Stomach (tissue), 19 donors: Measurements from ENCODE around the gene ART1. TPM values are rescaled to one million over a fixed set of nuclear protein-coding genes. Genes with fewer than 3 reads are reported as not detected.
"Not testable (repeated sequence)": the region's sequence is repeated elsewhere in the genome, so short reads cannot be mapped to it uniquely, and the experiment has no call there.

ENCODE experiments used
- DNase-seq, 2 donors: peaks; one replicate each; pipeline versions ENCODE4 v3.0.0 to v3.0.0-alpha.2; 2013 to 2019
- H3K27ac ChIP-seq, 5 donors: fragments of 200-600 bp in 4 of 5; sonication (generic) in 4 of 5; one replicate each; pipeline ENCODE4 v1.5.1; 2013 to 2019; ENCODE audit warnings: mild to moderate bottlenecking in 1 of 5, moderate library complexity in 1 of 5
- H3K27me3 ChIP-seq, 3 donors: fragments of 200-600 bp; sonication (generic); one replicate each; pipeline ENCODE4 v1.5.1; 2017 to 2019; ENCODE audit warnings: mixed run types in 1 of 3
- H3K36me3 ChIP-seq, 4 donors: fragments of 200-600 bp; sonication (generic); 1 replicate in 3 of 4; 2 replicates in 1 of 4; pipeline ENCODE4 v1.5.1; 2016 to 2019
- H3K4me1 ChIP-seq, 4 donors: fragments of 200-600 bp; sonication (generic); one replicate each; pipeline ENCODE4 v1.5.1; 2016 to 2019
- H3K4me3 ChIP-seq, 4 donors: fragments of 200-600 bp; sonication (generic) in 3 of 4; one replicate each; pipeline ENCODE4 v1.5.1; 2016 to 2019; ENCODE audit warnings: mild to moderate bottlenecking in 1 of 4
- H3K9me3 ChIP-seq, 4 donors: fragments of 200-600 bp; sonication (generic); one replicate each; pipeline ENCODE4 v1.5.1; 2016 to 2019
- EP300 ChIP-seq: sonication (generic); formaldehyde crosslinking; IDR thresholded peaks from one replicate; pipeline ENCODE4 v1.6.1; 2017; ENCODE audit warnings: antibody characterized with exemption
- POLR2A ChIP-seq, 4 donors: fragments of 450-650 bp; IDR thresholded peaks; one replicate each; pipeline ENCODE4 v1.6.1; 2016; ENCODE audit warnings: antibody characterized with exemption in 4 of 4, control low read depth in 2 of 4, mild to moderate bottlenecking in 1 of 4, moderate library complexity in 1 of 4
- POLR2AphosphoS5 ChIP-seq, 3 donors: sonication (generic); formaldehyde crosslinking; IDR thresholded peaks; one replicate each; pipeline ENCODE4 v1.6.1; 2016; ENCODE audit warnings: antibody characterized with exemption in 3 of 3
- WGBS, 5 donors: extraction: QIAGEN DNeasy Blood & Tissue Kit in 3 of 5; methylation state at CpG; one replicate each; pipeline versions ENCODE4 v1.1.5 to v1.1.7; 2013 to 2018; 5-methylcytosine and 5-hydroxymethylcytosine counted together
- intact Hi-C: fragments of 100-400 bp; cut with DNase I; formaldehyde crosslinking; loops from one replicate; pipeline ENCODE4 v1.15.1; 2023; ENCODE audit warnings: low total_unique reads
- long read RNA-seq, 10 donors: transcript quantifications; one replicate each; lab custom pipeline, GENCODE V29; 2026
- polyA plus RNA-seq, 3 donors: library from polyadenylated mRNA; stranded (reverse); fragments of 200-250 nt; gene quantifications; one replicate each; pipeline ENCODE4 v1.2.3, GENCODE V29; 2013
- total RNA-seq, 5 donors: library from RNA; depleted of rRNA; stranded (reverse); fragments of >200 nt; gene quantifications; one replicate each; pipeline versions ENCODE4 v1.1.0 to v1.2.3, GENCODE V29; 2014 to 2016
- TF ChIP-seq, protein P1 (sequence below), 7 experiments: fragments of 450-650 bp in 4 of 7; fragments of 200-600 bp in 3 of 7; sonication (generic) in 3 of 7; IDR thresholded peaks; one replicate each; pipeline ENCODE4 v1.5.1; 2016 to 2019; ENCODE audit warnings: antibody characterized with exemption in 7 of 7, control low read depth in 2 of 7, mild to moderate bottlenecking in 1 of 7
- donor health status: healthy with polysubstance abuse.
- donor health status: Bipolar disorder and iron deficiency.
- donor health status: healthy.

The ART1 gene, protein sequence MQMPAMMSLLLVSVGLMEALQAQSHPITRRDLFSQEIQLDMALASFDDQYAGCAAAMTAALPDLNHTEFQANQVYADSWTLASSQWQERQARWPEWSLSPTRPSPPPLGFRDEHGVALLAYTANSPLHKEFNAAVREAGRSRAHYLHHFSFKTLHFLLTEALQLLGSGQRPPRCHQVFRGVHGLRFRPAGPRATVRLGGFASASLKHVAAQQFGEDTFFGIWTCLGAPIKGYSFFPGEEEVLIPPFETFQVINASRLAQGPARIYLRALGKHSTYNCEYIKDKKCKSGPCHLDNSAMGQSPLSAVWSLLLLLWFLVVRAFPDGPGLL
- total RNA-seq (not detected), polyA plus RNA-seq (not detected)
- long read RNA-seq, donor 1: 0 reads
- long read RNA-seq, donor 2: 0 reads
- long read RNA-seq, donor 3: 0 reads
- long read RNA-seq, donor 4: 0 reads
- long read RNA-seq, donor 5: 0 reads
- long read RNA-seq, donor 6: 0 reads
- long read RNA-seq, donor 7: 0 reads
- long read RNA-seq, donor 8: 0 reads
- long read RNA-seq, donor 9: 0 reads
- long read RNA-seq, donor 10: 0 reads

DNA sequence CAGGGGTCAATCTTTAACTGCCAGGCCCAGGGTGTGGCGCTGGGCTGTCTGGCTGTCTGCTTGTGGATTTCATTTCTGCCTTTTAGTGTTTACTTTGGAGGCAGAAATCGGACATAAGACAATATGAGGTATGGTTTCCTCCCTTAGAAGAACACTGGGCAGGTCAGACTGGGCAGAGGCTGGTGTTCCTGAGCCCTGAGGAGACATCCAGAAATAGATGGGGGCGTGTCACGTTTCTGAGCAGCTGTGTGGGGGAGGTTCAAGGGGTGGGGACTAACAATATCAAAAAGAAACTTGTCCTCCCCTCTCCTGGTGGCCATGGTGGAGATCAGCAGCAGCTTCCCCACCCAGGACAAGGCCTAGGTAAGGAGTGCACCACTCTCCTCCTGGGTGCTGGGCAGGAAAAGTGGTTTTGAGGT is at the start of gene ART1:
Gene ART1 (plus strand): TSS at position 312 of the 419 bp plus-strand sequence. CDS start 14,086 bp downstream, outside the sequence.
- WGBS, 5 donors: 56 to 70% (median 65%) methylated on average over 4 of the region's 4 CpGs
- Histone ChIP-seq H3K27ac (no peak within 1 kb of the TSS), H3K4me3 (no peak within 1 kb of the TSS), H3K36me3 (no peaks in the 10 kb centered on the region), H3K4me1 (peaks cover 11 to 21% (median 18%) of the 10 kb centered on the region in 4 donors), H3K27me3 (peaks cover 0 to 31% (median 4%) of the 10 kb centered on the region in 3 donors), H3K9me3 (no peaks in the 10 kb centered on the region)
- no peak for TF ChIP-seq POLR2A (IDR thresholded peaks at IDR 0.05)
- no peak for TF ChIP-seq EP300
- TF ChIP-seq, protein P1, sequence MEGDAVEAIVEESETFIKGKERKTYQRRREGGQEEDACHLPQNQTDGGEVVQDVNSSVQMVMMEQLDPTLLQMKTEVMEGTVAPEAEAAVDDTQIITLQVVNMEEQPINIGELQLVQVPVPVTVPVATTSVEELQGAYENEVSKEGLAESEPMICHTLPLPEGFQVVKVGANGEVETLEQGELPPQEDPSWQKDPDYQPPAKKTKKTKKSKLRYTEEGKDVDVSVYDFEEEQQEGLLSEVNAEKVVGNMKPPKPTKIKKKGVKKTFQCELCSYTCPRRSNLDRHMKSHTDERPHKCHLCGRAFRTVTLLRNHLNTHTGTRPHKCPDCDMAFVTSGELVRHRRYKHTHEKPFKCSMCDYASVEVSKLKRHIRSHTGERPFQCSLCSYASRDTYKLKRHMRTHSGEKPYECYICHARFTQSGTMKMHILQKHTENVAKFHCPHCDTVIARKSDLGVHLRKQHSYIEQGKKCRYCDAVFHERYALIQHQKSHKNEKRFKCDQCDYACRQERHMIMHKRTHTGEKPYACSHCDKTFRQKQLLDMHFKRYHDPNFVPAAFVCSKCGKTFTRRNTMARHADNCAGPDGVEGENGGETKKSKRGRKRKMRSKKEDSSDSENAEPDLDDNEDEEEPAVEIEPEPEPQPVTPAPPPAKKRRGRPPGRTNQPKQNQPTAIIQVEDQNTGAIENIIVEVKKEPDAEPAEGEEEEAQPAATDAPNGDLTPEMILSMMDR (IDR thresholded peaks at IDR 0.05): no peak
- no peak for TF ChIP-seq POLR2AphosphoS5 (IDR thresholded peaks at IDR 0.05)
- intact Hi-C loops: no loop called here
- no peak for DNase-seq

DNA sequence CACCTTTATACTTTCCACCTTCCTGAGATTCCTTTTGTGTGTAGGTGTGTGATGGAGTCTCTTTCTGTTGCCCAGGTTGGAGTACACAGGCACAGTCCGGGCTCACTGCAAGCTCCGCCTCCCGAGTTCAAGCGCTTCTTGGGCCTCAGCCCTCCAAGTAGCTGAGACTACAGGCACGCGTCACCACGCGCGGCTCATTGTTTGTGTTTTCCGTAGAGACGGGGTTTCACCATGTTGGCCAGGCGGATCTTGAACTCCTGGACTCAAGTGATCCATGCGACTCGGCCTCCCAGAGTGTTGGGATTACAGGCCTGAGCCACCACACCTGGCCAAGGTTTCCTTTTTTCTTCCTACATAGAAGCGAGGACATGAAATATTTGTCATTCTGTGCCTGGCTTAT is 47.2 kb upstream of the ART1 start:
- H3K36me3 ChIP-seq, intact Hi-C loops, H3K27ac ChIP-seq, H3K4me1 ChIP-seq, H3K4me3 ChIP-seq, H3K27me3 ChIP-seq, DNase-seq, H3K9me3 ChIP-seq: not testable (repeated sequence)
- WGBS, 5 donors: 87 to 97% (median 94%) methylated on average over 15 of the region's 15 CpGs

DNA sequence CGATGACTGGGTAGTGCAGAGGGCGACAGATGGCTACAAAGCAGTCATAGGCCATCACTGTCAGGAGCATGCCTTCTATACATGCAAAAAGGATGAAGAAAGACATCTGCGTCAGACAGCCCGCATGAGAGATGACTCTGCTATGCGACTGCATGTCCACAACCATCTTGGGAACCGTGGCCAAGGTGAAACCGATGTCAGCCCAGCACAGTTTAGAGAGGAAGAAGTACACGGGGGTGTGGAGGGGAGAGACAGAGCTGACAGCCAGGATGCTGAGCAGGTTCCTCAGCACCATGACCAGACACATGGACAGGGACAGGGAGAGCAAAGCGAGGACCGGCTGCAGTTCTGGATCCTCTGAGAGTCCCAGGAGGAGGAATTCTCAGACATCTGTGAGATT is 44.7 kb upstream of the ART1 start:
- WGBS, 5 donors: 80 to 88% (median 82%) methylated on average over 10 of the region's 10 CpGs
- intact Hi-C loops: not testable (repeated sequence)

DNA sequence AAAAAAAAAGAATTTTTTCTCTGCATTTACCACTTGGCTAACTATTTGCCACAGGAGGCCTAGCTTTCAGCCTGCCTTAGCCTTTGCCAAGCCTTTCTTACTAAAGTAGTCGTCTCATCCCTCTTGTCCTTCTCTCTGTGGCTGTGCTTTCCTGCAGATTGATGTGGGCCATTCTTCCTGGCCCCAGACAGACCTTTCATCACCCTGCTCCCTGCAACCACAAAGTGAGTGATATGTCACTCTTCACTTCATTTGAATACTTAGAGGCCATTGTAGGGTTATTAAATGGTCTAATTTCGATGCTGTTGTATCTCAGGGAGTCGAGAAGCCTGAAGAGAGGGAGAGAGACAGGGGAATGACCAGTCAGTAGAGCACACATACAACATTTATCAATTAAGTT is 40.8 kb upstream of the ART1 start:
- no peaks in the 10 kb centered on the region for H3K27me3 ChIP-seq
- no peak overlapping the region for H3K4me3 ChIP-seq
- TF ChIP-seq POLR2A (IDR thresholded peaks at IDR 0.05): no peak
- TF ChIP-seq, protein P1 (IDR thresholded peaks at IDR 0.05): no peak
- TF ChIP-seq POLR2AphosphoS5 (IDR thresholded peaks at IDR 0.05): no peak
- TF ChIP-seq EP300: no peak
- 59 to 77% (median 64%) methylated on average over 3 of the region's 3 CpGs for WGBS, 5 donors
- no peaks in the 10 kb centered on the region for H3K4me1 ChIP-seq
- H3K36me3 ChIP-seq: no peaks in the 10 kb centered on the region
- H3K27ac ChIP-seq: no peak overlapping the region
- intact Hi-C loops: no loop called here
- DNase-seq: no peak
- no peaks in the 10 kb centered on the region for H3K9me3 ChIP-seq

More for the DNA sequence above, 44.7 kb upstream of the ART1 start:
- not testable (repeated sequence) for H3K36me3 ChIP-seq, H3K27ac ChIP-seq, H3K9me3 ChIP-seq, DNase-seq, H3K4me1 ChIP-seq, H3K27me3 ChIP-seq, H3K4me3 ChIP-seq

DNA sequence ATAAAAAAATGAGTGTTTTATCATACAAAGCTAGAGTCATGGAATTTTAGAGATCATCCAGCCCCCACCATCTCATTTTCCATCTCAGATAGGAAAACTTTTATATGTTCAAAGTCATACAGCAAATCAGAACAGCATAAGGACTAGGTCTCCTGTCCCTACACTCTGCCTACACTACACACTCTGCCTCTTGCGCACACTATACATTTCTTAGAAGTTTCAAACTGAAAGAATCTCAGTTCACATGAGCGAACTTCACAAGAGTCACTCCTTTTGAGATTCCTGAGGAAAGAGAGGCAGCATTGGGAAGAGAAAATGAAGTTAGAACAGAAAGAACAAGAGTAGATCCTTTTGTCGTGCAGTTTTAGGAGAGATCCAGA is 39.7 kb upstream of the ART1 start:
- H3K4me3 ChIP-seq: no peak overlapping the region
- no peak for DNase-seq
- H3K36me3 ChIP-seq: no peaks in the 10 kb centered on the region
- H3K4me1 ChIP-seq: no peaks in the 10 kb centered on the region
- intact Hi-C loops: no loop called here
- WGBS, 5 donors: 85 to 94% (median 88%) methylated on average over 3 of the region's 3 CpGs
- H3K27ac ChIP-seq: no peak overlapping the region
- H3K9me3 ChIP-seq: no peaks in the 10 kb centered on the region
- no peaks in the 10 kb centered on the region for H3K27me3 ChIP-seq
- TF ChIP-seq POLR2AphosphoS5 (IDR thresholded peaks at IDR 0.05) (no peak), EP300 (no peak), POLR2A (IDR thresholded peaks at IDR 0.05) (no peak)
- TF ChIP-seq, protein P1 (IDR thresholded peaks at IDR 0.05): no peak
